Cardiac ventricle fibroblast (primary cell): ENCODE results near the gene KRTCAP3. TPM values are rescaled to one million over a fixed set of nuclear protein-coding genes. Genes with fewer than 3 reads are reported as not detected.

Experiments
- total RNA-seq: library from RNA; depleted of rRNA; stranded (reverse); fragments of >200 nt; gene quantifications from 2 replicates; pipeline ENCODE4 v1.2.3, GENCODE V29; 2015

KRTCAP3 gene, protein sequence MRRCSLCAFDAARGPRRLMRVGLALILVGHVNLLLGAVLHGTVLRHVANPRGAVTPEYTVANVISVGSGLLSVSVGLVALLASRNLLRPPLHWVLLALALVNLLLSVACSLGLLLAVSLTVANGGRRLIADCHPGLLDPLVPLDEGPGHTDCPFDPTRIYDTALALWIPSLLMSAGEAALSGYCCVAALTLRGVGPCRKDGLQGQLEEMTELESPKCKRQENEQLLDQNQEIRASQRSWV
- not detected in 2 replicates for total RNA-seq

GRCh38 chr2:27441958-27442919 lies at the start of gene KRTCAP3:
Gene KRTCAP3, plus strand, starts transcription at chr2:27442381. Its CDS starts 32 bp downstream, at chr2:27442413.

DNA sequence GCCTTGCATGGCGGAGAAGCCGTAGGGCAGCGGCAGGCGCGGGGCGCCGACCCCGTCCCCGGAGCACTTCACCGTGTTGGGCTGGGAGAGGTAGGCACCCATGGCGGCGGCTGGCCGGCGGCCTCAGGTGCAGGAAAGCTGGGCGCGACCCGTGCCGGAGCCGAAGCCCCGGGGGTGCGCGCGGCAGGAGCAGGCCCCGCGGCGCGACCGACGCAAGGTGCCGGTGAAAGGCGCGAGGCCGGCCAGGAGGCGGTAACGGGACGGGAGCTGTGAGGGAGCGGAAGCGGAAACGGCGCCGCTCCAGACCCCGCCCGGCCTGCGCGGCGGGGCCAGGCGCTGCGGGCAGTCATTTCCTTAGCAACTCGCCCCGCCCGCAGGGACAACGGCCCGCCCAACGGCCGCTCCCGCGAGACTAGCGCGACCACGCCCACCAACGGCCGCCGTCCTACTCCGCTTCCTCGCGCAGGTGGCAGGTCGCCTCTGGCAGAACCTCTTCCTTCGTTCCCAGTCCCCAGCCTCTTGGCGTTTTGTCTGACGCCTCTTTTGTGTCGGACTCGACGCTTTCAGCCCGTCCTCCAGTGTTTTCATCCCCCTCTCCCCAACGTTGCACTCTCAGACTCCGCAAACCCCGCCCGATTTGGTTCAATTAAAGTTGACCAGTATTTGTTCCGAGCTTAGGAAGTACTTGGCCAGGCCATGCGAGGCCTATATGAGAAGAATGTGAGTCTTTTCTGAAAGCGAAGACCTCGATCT lies 32.7 kb upstream of the KRTCAP3 start, which contains the start of gene PPM1G:
Gene PPM1G, minus strand, starts transcription at position 271 of the 753 bp plus-strand sequence. Its CDS starts 169 bp downstream, at position 102.

GRCh38 chr2:27428213-27428977 lies 13.8 kb upstream of the KRTCAP3 start, which contains the start of gene NRBP1:
Gene NRBP1, plus strand, starts transcription at chr2:27428631. Its CDS starts 4,643 bp downstream, at chr2:27433274.

DNA sequence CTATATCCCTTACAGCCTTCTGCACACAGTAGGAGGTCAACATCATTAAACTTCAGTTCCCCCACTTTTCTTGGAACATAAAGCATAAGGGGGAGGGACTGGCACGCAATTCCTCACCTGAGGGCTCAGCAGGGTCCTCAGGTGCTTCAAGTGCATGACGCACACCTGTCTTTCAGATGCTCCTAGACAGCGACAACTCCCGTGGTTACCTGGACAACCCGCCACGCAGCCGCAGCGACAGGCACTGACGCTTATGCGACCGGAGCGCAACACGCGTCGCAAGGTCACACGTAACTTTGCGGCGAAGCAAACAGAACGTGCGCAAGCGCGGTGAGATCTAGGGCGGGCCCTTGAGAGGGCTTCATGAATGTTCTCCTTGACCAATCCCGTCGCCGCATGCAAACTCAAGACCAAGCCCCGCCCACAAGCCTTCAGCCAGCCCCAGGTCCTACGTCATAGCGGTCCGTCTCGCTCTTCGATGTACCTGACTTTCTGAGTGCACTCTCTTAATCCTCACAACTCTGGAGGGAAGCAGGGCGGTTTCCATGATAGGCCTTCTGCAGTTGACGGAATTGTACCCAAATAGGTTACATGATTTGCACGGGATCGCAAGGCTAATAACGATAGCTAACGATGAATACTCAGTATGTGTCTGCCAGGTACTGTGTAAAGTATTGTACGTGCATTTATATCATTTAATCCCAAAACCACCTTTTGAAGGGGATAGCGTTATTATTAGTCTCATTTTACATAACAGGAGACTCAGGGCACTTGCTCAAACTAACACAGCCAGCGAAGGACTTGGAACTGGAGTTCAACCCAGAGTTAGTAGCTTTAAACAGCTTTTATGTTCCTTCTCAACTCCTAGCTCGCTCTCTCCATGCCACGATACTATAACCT lies 47.6 kb downstream of the KRTCAP3 start, which contains the start of gene IFT172:
Gene IFT172, minus strand, starts transcription at position 246 of the 900 bp plus-strand sequence. Its CDS starts 90 bp downstream, at position 156.

Other genes starting within 250 kb of the KRTCAP3 start
- gene ATRAID, start 230.3 kb upstream of the KRTCAP3 start, total RNA-seq: 157 and 193 TPM in 2 replicates
- 12.2 and 13.5 TPM in 2 replicates for gene SLC5A6, start 230.1 kb upstream of the KRTCAP3 start, total RNA-seq
- gene CAD, start 225.0 kb upstream of the KRTCAP3 start, total RNA-seq: 27.5 and 30.3 TPM in 2 replicates
- gene SLC30A3, start 179.3 kb upstream of the KRTCAP3 start, total RNA-seq: 0.06 and 0.10 TPM in 2 replicates
- not detected in 2 replicates for gene DNAJC5G, start 166.9 kb upstream of the KRTCAP3 start, total RNA-seq
- not detected in 2 replicates for gene TRIM54, start 160.0 kb upstream of the KRTCAP3 start, total RNA-seq
- 1.1 and 1.2 TPM in 2 replicates for gene UCN, start 133.9 kb upstream of the KRTCAP3 start, total RNA-seq
- gene MPV17, start 119.3 kb upstream of the KRTCAP3 start, total RNA-seq: 123 and 139 TPM in 2 replicates
- gene GTF3C2, start 85.6 kb upstream of the KRTCAP3 start, total RNA-seq: 23.2 and 28.6 TPM in 2 replicates
- gene EIF2B4, start 72.0 kb upstream of the KRTCAP3 start, total RNA-seq: 28.6 and 35.0 TPM in 2 replicates
- gene SNX17, start 71.8 kb upstream of the KRTCAP3 start, total RNA-seq: 87.7 and 96.2 TPM in 2 replicates
- gene ZNF513, start 61.6 kb upstream of the KRTCAP3 start, total RNA-seq: 3.0 and 5.4 TPM in 2 replicates
- gene PPM1G, start 32.8 kb upstream of the KRTCAP3 start, total RNA-seq: 51.3 and 53.0 TPM in 2 replicates
- 74.3 and 82.3 TPM in 2 replicates for gene NRBP1, start 13.8 kb upstream of the KRTCAP3 start, total RNA-seq
- 10.6 and 21.5 TPM in 2 replicates for gene IFT172, start 47.4 kb downstream of the KRTCAP3 start, total RNA-seq
- gene FNDC4, start 52.8 kb downstream of the KRTCAP3 start, total RNA-seq: 30.8 and 42.8 TPM in 2 replicates
- 0.34 and 0.44 TPM in 2 replicates for gene GCKR, start 54.5 kb downstream of the KRTCAP3 start, total RNA-seq
- gene ZNF512, start 140.7 kb downstream of the KRTCAP3 start, total RNA-seq: 9.9 and 29.8 TPM in 2 replicates
- 1.7 and 2.5 TPM in 2 replicates for gene CCDC121, start 186.6 kb downstream of the KRTCAP3 start, total RNA-seq
- gene GPN1, start 186.7 kb downstream of the KRTCAP3 start, total RNA-seq: 14.7 and 17.6 TPM in 2 replicates
- 10.0 and 12.2 TPM in 2 replicates for gene SUPT7L, start 221.2 kb downstream of the KRTCAP3 start, total RNA-seq
- 11.2 and 12.2 TPM in 2 replicates for gene SLC4A1AP, start 221.5 kb downstream of the KRTCAP3 start, total RNA-seq